ENCODE results near the gene RHOV. TPM values are rescaled to one million over a fixed set of nuclear protein-coding genes. Genes with fewer than 3 reads are reported as not detected.

Gene RHOV
- total and polyA plus RNA-seq, 10 of the 15 experiments (the other 5 are each of a cell fraction or from before 2014, with no cell fraction given) = 0.24 to 39.3 (median 9.3) TPM

- TF ChIP-seq MAX (IDR thresholded peaks at IDR 0.05; ENCODE audit: low read depth, low read length) (no peak), YY1 (IDR thresholded peaks at IDR 0.05; ENCODE audit: low read depth, low read length) (no peak), ZNF217 (IDR thresholded peaks at IDR 0.05) (no peak), ELK1 (IDR thresholded peaks at IDR 0.05; ENCODE audit: low read depth, low read length) (no peak), GATAD2B (conservative IDR thresholded peaks at IDR 0.05; ENCODE audit: low read depth) (no peak), CEBPZ (IDR thresholded peaks at IDR 0.05; ENCODE audit: low read depth, low read length) (no peak), MTA3 (IDR thresholded peaks at IDR 0.05; ENCODE audit: borderline replicate concordance, low read length) (no peak), CREB1 (IDR thresholded peaks at IDR 0.05; ENCODE audit: low read depth) (no peak), CUX1 (IDR thresholded peaks at IDR 0.05; ENCODE audit: insufficient replicate concordance, low read depth, low read length) (no peak), MXI1 (IDR thresholded peaks at IDR 0.05; ENCODE audit: low read depth, low read length) (no peak), EED (IDR thresholded peaks at IDR 0.05; ENCODE audit: low read depth) (no peak), SRF (IDR thresholded peaks at IDR 0.05; ENCODE audit: low read depth in 2 of 2, low read length in 2 of 2) (no peak), TCF7 (IDR thresholded peaks at IDR 0.05; ENCODE audit: borderline replicate concordance) (no peak), RCOR1 (conservative IDR thresholded peaks at IDR 0.05; ENCODE audit: low read depth, low read length) (no peak)
These were observed 6.8 kb downstream of the RHOV start (continued) for GRCh38 chr15:40867199-40867598.
